HG03571 (cell line): ENCODE results near the gene HAL.

Source experiments
- ATAC-seq: cut with Tn5 transposase; IDR thresholded peaks from one replicate; pipeline ENCODE4 v1.9.1; 2021; ENCODE audit not compliant: unreplicated experiment

HAL gene

GRCh38 chr12:96015672-96016071 is 19.5 kb upstream of the HAL start:
- ATAC-seq = no peak

GRCh38 chr12:96014943-96015599 is 18.9 kb upstream of the HAL start:
- no peak for ATAC-seq

- ATAC-seq = no peak
Observed at GRCh38 chr12:96007729-96008128, 11.6 kb upstream of the HAL start.

GRCh38 chr12:96006727-96007126 is 10.6 kb upstream of the HAL start:
- ATAC-seq = no peak

- no peak for ATAC-seq
Observed at GRCh38 chr12:96000858-96001257, 4.7 kb upstream of the HAL start.

- ATAC-seq = no peak
Observed at GRCh38 chr12:95999484-95999883, 3.3 kb upstream of the HAL start.

GRCh38 chr12:95998611-95999286 is 2.6 kb upstream of the HAL start:
- ATAC-seq = no peak

GRCh38 chr12:95997911-95998510 is 1.9 kb upstream of the HAL start:
- no peak for ATAC-seq

GRCh38 chr12:95997276-95997675 is 1.1 kb upstream of the HAL start:
- ATAC-seq = no peak

GRCh38 chr12:95995238-95996031 is 709 bp downstream of the HAL start:
- no peak for ATAC-seq

- ATAC-seq = no peak
Observed at GRCh38 chr12:95994476-95994875, 1.7 kb downstream of the HAL start.

- ATAC-seq = no peak
Observed at GRCh38 chr12:95993907-95994306, 2.2 kb downstream of the HAL start.

GRCh38 chr12:95990136-95990535 is 6.0 kb downstream of the HAL start:
- ATAC-seq = no peak

- no peak for ATAC-seq
Observed at GRCh38 chr12:95989504-95990123, 6.5 kb downstream of the HAL start.

- no peak for ATAC-seq
Observed at GRCh38 chr12:95988506-95989275, 7.5 kb downstream of the HAL start.

- no peak for ATAC-seq
Observed at GRCh38 chr12:95986635-95987570, 9.2 kb downstream of the HAL start.

GRCh38 chr12:95984682-95985081 is 11.5 kb downstream of the HAL start:
- ATAC-seq = no peak

GRCh38 chr12:95982602-95983001 is 13.5 kb downstream of the HAL start:
- no peak for ATAC-seq

- ATAC-seq = no peak
Observed at GRCh38 chr12:95980437-95980836, 15.7 kb downstream of the HAL start.
